HepG2 (cell line): Measurements from ENCODE around the gene PHACTR3. TPM values are rescaled to one million over a fixed set of nuclear protein-coding genes. Genes with fewer than 3 reads are reported as not detected.

Source experiments
- ATAC-seq: fragments of 200-7000 bp; cut with Tn5 transposase; 3 replicates; pipeline ENCODE4 v1.9.1; 2020; ENCODE audit warnings: mild to moderate bottlenecking, moderate library complexity
- BruUV-seq: library from RNA; stranded (reverse); fragments of 400-500 nt; replicated peaks from 2 replicates; lab custom pipeline; 2021; lab: Mats Ljungman, UMichigan
- CTCF ChIA-PET: fragments of 300-600 bp; formaldehyde crosslinking; extraction: SDS; loops from one replicate; lab custom pipeline; 2021; ENCODE audit warnings: low total read pairs, inconsistent platforms, low intra/inter-chr PET ratio; lab: Yijun Ruan, JAX
- POLR2A ChIA-PET: fragments of 350-600 bp; sonication (Branson Sonifier 250); formaldehyde crosslinking; loops from one replicate; lab custom pipeline; 2020; ENCODE audit warnings: antibody characterized with exemption, inconsistent platforms; lab: Yijun Ruan, JAX
- DNase-seq: peaks from one replicate; pipeline ENCODE4 v3.0.0-alpha.2; 2015; ENCODE audit warnings: low spot score
- FAIRE-seq: peaks from 3 replicates; lab custom pipeline; 2011; peaks lifted over from hg19 to GRCh38; lab: Jason Lieb, UNC
- H2AFZ ChIP-seq: one replicate; pipeline ENCODE4 v1.6.1; 2011; ENCODE audit warnings: low read length, inconsistent platforms
- H3K27ac ChIP-seq: fragments of 300-600 bp; 3 replicates; pipeline ENCODE4 v1.8.0; 2011; ENCODE audit warnings: mixed run types, mild to moderate bottlenecking, mixed read lengths, low read length, inconsistent platforms; ENCODE audit not compliant: insufficient read depth; ENCODE audit errors: extremely low read length
- H3K27me3 ChIP-seq, 2 experiments: fragments of 200-600 bp in 1 of 2; 2 replicates in 1 of 2; 3 replicates in 1 of 2; pipeline versions ENCODE4 v1.6.0 to v1.8.0; 2011; ENCODE audit warnings: low read length in 2 of 2, mild to moderate bottlenecking in 2 of 2, moderate library complexity in 2 of 2, inconsistent platforms in 1 of 2; ENCODE audit not compliant: insufficient read depth in 2 of 2, control insufficient read depth in 1 of 2
- H3K36me3 ChIP-seq, 2 experiments: fragments of 200-600 bp in 1 of 2; replicated peaks in 1 of 2; 2 replicates in 1 of 2; 3 replicates in 1 of 2; pipeline versions ENCODE4 v1.5.1 to v1.8.0; 2011; ENCODE audit warnings: low read length in 2 of 2, inconsistent platforms in 1 of 2; ENCODE audit not compliant: insufficient read depth in 2 of 2, control insufficient read depth in 1 of 2
- H3K4me1 ChIP-seq: 2 replicates; pipeline ENCODE4 v1.5.1; 2012; ENCODE audit warnings: low read length, inconsistent platforms; ENCODE audit not compliant: insufficient read depth
- H3K4me2 ChIP-seq: 2 replicates; pipeline ENCODE4 v1.6.0; 2011; ENCODE audit warnings: low read depth, low read length, inconsistent platforms
- H3K4me3 ChIP-seq, 3 experiments: fragments of 200-600 bp in 1 of 3; sonication (generic), shearing (Covaris generic) in 1 of 3; replicated peaks in 1 of 3; 2 replicates each; pipeline ENCODE4 v1.5.1; 2011 to 2016; ENCODE audit warnings: low read length in 3 of 3, inconsistent platforms in 2 of 3, low read depth in 2 of 3, mild to moderate bottlenecking in 2 of 3, control low read depth in 1 of 3, mixed read lengths in 1 of 3; ENCODE audit not compliant: insufficient read depth in 1 of 3
- H3K79me2 ChIP-seq: one replicate; pipeline ENCODE4 v1.6.1; 2011; ENCODE audit warnings: low read length, inconsistent platforms; ENCODE audit not compliant: insufficient read depth
- H3K9ac ChIP-seq: 2 replicates; pipeline ENCODE4 v1.6.0; 2011; ENCODE audit warnings: mild to moderate bottlenecking, low read depth, low read length, inconsistent platforms; ENCODE audit not compliant: insufficient read depth
- H3K9me3 ChIP-seq: 2 replicates; pipeline ENCODE4 v1.5.1; 2012; ENCODE audit warnings: mild to moderate bottlenecking, low read length
- H4K20me1 ChIP-seq: 2 replicates; pipeline ENCODE4 v1.6.0; 2011; ENCODE audit warnings: inconsistent platforms, mild to moderate bottlenecking, low read length, moderate library complexity; ENCODE audit not compliant: insufficient read depth
- ATAD3A ChIP-seq: sonication (generic); formaldehyde crosslinking; IDR thresholded peaks from 2 replicates; pipeline ENCODE4 v1.4.0; 2020; ENCODE audit warnings: missing genetic modification reagents
- CEBPZ ChIP-seq: IDR thresholded peaks from 2 replicates; pipeline ENCODE4 v1.6.1; 2012; ENCODE audit warnings: low read length, improper control_type of control experiment
- CSRNP2 ChIP-seq: sonication (generic); formaldehyde crosslinking; conservative IDR thresholded peaks from 2 replicates; pipeline ENCODE4 v1.8.0; 2022; ENCODE audit warnings: low read depth, missing genetic modification reagents
- FOXA1 ChIP-seq, 2 experiments: fragments of 450-650 bp in 1 of 2; sonication (generic) in 1 of 2; formaldehyde crosslinking in 1 of 2; IDR thresholded peaks; 2 replicates each; pipeline versions ENCODE4 v1.4.0 to v1.6.1; 2016 to 2020; ENCODE audit warnings: missing genetic modification reagents in 1 of 2
- KLF9 ChIP-seq: IDR thresholded peaks from 2 replicates; pipeline ENCODE4 v1.6.1; 2016; ENCODE audit warnings: low read depth
- MAF1 ChIP-seq: sonication (generic); formaldehyde crosslinking; IDR thresholded peaks from 2 replicates; pipeline ENCODE4 v1.5.0; 2020; ENCODE audit warnings: missing genetic modification reagents, borderline replicate concordance
- MXD1 ChIP-seq: sonication (generic); formaldehyde crosslinking; IDR thresholded peaks from 2 replicates; pipeline ENCODE4 v1.4.0; 2020; ENCODE audit warnings: mild to moderate bottlenecking, missing genetic modification reagents
- MXD4 ChIP-seq: IDR thresholded peaks from 2 replicates; pipeline ENCODE4 v1.6.1; 2016; ENCODE audit warnings: mild to moderate bottlenecking, missing biosample characterization, missing genetic modification reagents
- PLSCR1 ChIP-seq: sonication (generic); formaldehyde crosslinking; IDR thresholded peaks from 2 replicates; pipeline ENCODE4 v1.5.0; 2020; ENCODE audit warnings: missing genetic modification reagents, mild to moderate bottlenecking, borderline replicate concordance
- POLR2AphosphoS2 ChIP-seq: IDR thresholded peaks from 2 replicates; pipeline ENCODE4 v1.6.1; 2011; ENCODE audit warnings: low read depth, low read length, improper control_type of control experiment
- ZBTB20 ChIP-seq: sonication (generic); formaldehyde crosslinking; IDR thresholded peaks from 2 replicates; pipeline ENCODE4 v1.8.1; 2023; ENCODE audit warnings: missing genetic modification reagents, low read depth, mild to moderate bottlenecking, borderline replicate concordance
- ZNF143 ChIP-seq: sonication (generic); formaldehyde crosslinking; IDR thresholded peaks from 2 replicates; pipeline ENCODE4 v1.4.0; 2020; ENCODE audit warnings: missing genetic modification reagents
- ZNF382 ChIP-seq: sonication (generic); formaldehyde crosslinking; IDR thresholded peaks from 2 replicates; pipeline ENCODE4 v1.5.0; 2020; ENCODE audit warnings: missing genetic modification reagents, mild to moderate bottlenecking, borderline replicate concordance
- ZNF441 ChIP-seq: sonication (generic); formaldehyde crosslinking; IDR thresholded peaks from 2 replicates; pipeline ENCODE4 v1.7.0; 2021; ENCODE audit warnings: missing genetic modification reagents, borderline replicate concordance
- ZZZ3 ChIP-seq: sonication (generic); formaldehyde crosslinking; IDR thresholded peaks from 2 replicates; pipeline ENCODE4 v1.4.0; 2020; ENCODE audit warnings: missing genetic modification reagents, mild to moderate bottlenecking, borderline replicate concordance
- WGBS: methylation state at CpG from one replicate; pipeline ENCODE4 v1.1.6; 2017; ENCODE audit warnings: low lambda C conversion rate; 5-methylcytosine and 5-hydroxymethylcytosine counted together
- in situ Hi-C: cut with HindIII; loops from 2 replicates; pipeline ENCODE4 v1.10.0; 2017; ENCODE audit warnings: low pct_unique_long_range_greater_than_20kb; ENCODE audit not compliant: extremely low pct_ligation_motif_present
- intact Hi-C: fragments of 100-400 bp; cut with micrococcal nuclease; formaldehyde crosslinking; loops from one replicate; pipeline ENCODE4 v1.10.0; 2022; ENCODE audit not compliant: unreplicated experiment
- polyA plus RNA-seq, 8 experiments: library from polyadenylated mRNA; depleted of rRNA in 3 of 8; stranded (reverse) in 7 of 8; unstranded in 1 of 8; fragments of >200 nt; fragmentation: Illumina TruSeq in 4 of 8; extraction: Trizol in 4 of 8; gene quantifications; 2 replicates each; pipeline versions ENCODE4 v1.2.1 to v1.2.3, GENCODE V29; 2011 to 2016; ENCODE audit warnings: low read depth in 4 of 8, missing spikeins in 1 of 8, mixed read lengths in 1 of 8; ENCODE audit not compliant: insufficient read depth in 1 of 8
- total RNA-seq, 5 experiments: library from RNA; depleted of rRNA; stranded (reverse); fragments of >200 nt; fragmentation: Illumina TruSeq; extraction: Trizol; gene quantifications; 2 replicates each; pipeline ENCODE4 v1.2.3, GENCODE V29; 2016; ENCODE audit warnings: low read depth in 1 of 5
- TF ChIP-seq, protein P1 (sequence below): IDR thresholded peaks from 2 replicates; pipeline ENCODE4 v1.6.1; 2016; ENCODE audit warnings: missing compliant biosample characterization, missing genetic modification reagents, borderline replicate concordance

Gene PHACTR3
- total and polyA plus RNA-seq, 2 of the 13 experiments (the other 11 are each of a cell fraction or from before 2014, with no cell fraction given): not detected

- ATAC-seq: no peak
- Histone ChIP-seq H3K79me2 (no peaks in the 10 kb centered on the region), H3K4me2 (no peak overlapping the region), H2AFZ (no peak overlapping the region), H4K20me1 (no peaks in the 10 kb centered on the region), H3K4me3 (no peak overlapping the region), H3K27me3 (peaks cover 3 to 49% of the 10 kb centered on the region in 2 experiments), H3K36me3 (no peaks in the 10 kb centered on the region), H3K4me1 (no peaks in the 10 kb centered on the region), H3K9me3 (no peaks in the 10 kb centered on the region), H3K27ac (no peak overlapping the region), H3K9ac (no peak overlapping the region)
- no peak for FAIRE-seq
- ChIA-PET POLR2A (no interaction called here), CTCF (no interaction called here)
- BruUV-seq: no TSS peak
- DNase-seq: no peak
- in situ Hi-C loops (no loop called here), intact Hi-C loops (no loop called here)
- 2% methylated on average over 5 of the region's 5 CpGs for WGBS
- TF ChIP-seq ATAD3A (CRISPR knock-in tag) (no peak), ZNF382 (CRISPR knock-in tag) (no peak), CEBPZ (no peak), CSRNP2 (CRISPR knock-in tag) (no peak), MAF1 (CRISPR knock-in tag) (no peak), ZNF143 (no peak), MXD1 (CRISPR knock-in tag) (no peak), ZZZ3 (no peak), ZBTB20 (CRISPR knock-in tag) (no peak), FOXA1 (IDR thresholded peaks at IDR 0.05) (no peak), FOXA1 (CRISPR knock-in tag; IDR thresholded peaks at IDR 0.05) (no peak), ZNF441 (CRISPR knock-in tag) (no peak), KLF9 (no peak), MXD4 (CRISPR knock-in tag) (no peak), POLR2AphosphoS2 (no peak), PLSCR1 (no peak)
- TF ChIP-seq, protein P1, sequence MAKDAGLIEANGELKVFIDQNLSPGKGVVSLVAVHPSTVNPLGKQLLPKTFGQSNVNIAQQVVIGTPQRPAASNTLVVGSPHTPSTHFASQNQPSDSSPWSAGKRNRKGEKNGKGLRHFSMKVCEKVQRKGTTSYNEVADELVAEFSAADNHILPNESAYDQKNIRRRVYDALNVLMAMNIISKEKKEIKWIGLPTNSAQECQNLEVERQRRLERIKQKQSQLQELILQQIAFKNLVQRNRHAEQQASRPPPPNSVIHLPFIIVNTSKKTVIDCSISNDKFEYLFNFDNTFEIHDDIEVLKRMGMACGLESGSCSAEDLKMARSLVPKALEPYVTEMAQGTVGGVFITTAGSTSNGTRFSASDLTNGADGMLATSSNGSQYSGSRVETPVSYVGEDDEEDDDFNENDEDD (CRISPR knock-in tag): no peak
Measured at GRCh38 chr20:59608871-59609270, 4.5 kb downstream of the PHACTR3 start.
